Measurements from ENCODE around the gene SFXN3.

SFXN3 gene

DNA sequence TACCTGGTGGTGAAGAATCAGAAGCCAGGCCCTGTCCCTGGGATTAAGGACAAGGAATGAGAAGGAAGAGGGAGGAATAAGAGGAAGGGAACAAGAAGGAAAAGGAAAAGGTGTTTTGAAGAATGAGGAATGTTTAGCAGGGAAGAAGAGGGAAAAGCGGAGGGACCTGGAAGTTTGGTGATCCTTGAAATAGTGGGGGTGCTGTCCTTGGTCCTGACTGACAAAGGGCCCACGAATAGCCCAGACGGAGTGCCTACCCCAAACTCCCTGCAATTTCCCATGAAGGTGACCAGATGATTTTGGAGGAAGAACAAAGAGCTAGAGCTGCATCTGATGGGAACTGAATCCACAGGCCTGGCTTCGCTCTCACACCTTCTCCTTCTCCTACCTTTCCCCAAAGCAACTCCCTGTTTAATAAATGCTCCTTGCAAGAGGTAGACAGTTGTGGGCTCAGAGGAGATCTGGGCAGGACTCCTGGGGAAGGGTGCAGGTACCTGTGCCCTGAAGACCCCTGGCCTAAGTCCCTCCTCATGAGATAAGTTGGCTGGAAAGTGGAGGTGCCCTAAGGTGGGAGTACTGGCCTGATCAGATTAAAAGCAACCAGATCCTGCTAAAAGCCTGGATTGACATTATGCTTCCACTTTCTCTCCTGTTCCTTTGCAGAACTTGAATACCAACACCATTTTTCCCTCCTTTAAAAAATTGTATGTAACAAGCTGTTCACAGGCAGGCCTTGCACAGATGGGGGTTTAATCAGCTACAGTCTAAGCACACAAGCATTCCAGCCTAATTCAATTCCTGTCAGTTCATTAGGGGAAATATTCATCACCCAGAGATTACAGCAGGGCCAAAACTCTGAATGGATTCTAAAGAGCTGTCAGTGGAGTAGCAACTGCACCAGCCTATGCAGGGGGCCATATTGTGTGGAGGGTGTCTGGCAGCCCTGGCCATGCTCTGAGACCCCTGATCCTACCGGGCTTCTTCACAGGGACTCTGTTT, 50.2 kb downstream of the SFXN3 start:
- H2BK12ac ChIP-seq (ENCODE audit: low read length in 2 of 2), result no peak overlapping the region
- no peak overlapping the region for H3K18ac ChIP-seq (ENCODE audit: low read depth in 1 of 2, low read length in 2 of 2)
- H4K91ac ChIP-seq (ENCODE audit: low read length), result no peak overlapping the region
- no peak overlapping the region for H3K4ac ChIP-seq (ENCODE audit: low read depth in 1 of 2, low read length in 2 of 2)
- H3K23ac ChIP-seq (ENCODE audit: low read length in 2 of 2), result no peak overlapping the region
- no peak overlapping the region for H3K27ac ChIP-seq (ENCODE audit: low read length, poor library complexity, severe bottlenecking)
- H2AK5ac ChIP-seq (ENCODE audit: low read length, severe bottlenecking), result no peak overlapping the region
- WGBS, result 65% methylated on average over 2 of the region's 5 CpGs
- no peaks in the 10 kb centered on the region for H3K79me1 ChIP-seq (replicated peaks; ENCODE audit: low read length, poor library complexity, severe bottlenecking)
- no peaks in the 10 kb centered on the region for H3K9me3 ChIP-seq (ENCODE audit: control insufficient read depth, low read length)
- no peak overlapping the region for H2AFZ ChIP-seq (ENCODE audit: low read depth, low read length)
- H3K14ac ChIP-seq (ENCODE audit: low read length in 2 of 2), result no peak overlapping the region
- H2BK15ac ChIP-seq (ENCODE audit: low read depth, poor library complexity, severe bottlenecking), result no peak overlapping the region
- H3K36me3 ChIP-seq (ENCODE audit: control insufficient read depth in 1 of 2, insufficient read depth in 2 of 2, low read depth in 1 of 2, low read length in 2 of 2), result no peaks in the 10 kb centered on the region
- H2BK120ac ChIP-seq (ENCODE audit: low read depth, low read length), result no peak overlapping the region
- no peaks in the 10 kb centered on the region for H3K4me1 ChIP-seq (ENCODE audit: control insufficient read depth, insufficient read depth, low read depth, low read length)
- H4K8ac ChIP-seq (ENCODE audit: low read length), result no peak overlapping the region
- DNase-seq, result peak; percentile 28
- H3K9ac ChIP-seq (ENCODE audit: low read length), result no peak overlapping the region
- H3K4me3 ChIP-seq (ENCODE audit: insufficient read depth in 1 of 2, low read depth in 1 of 2, low read length in 2 of 2), result no peak overlapping the region
- H2BK5ac ChIP-seq (ENCODE audit: low read depth, low read length, poor library complexity, severe bottlenecking), result no peak overlapping the region
- peaks cover 63 to 73% of the 10 kb centered on the region in 2 experiments for H3K27me3 ChIP-seq (ENCODE audit: control insufficient read depth in 1 of 2, insufficient read depth in 1 of 2, low read length in 2 of 2)
- no peak overlapping the region for H3K4me2 ChIP-seq (ENCODE audit: low read length, poor library complexity, severe bottlenecking)

DNA sequence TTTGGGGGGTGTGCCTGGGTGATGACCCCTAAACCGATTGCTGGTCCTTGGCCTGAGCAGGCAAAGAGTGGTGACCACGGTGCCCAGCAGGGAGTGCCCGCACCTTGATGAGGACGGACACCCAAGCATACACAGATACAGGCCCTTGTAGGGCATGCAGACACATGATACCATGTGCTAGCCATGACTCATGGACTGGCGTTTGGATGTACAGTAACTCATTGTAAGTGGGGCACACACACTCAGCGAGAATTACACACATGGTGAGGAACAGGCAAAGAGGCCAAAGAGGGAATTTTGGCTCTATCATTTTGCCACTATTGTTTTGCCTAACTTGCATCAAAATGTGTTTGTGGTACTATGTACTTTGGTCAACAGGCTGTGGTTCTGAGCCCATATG, 54.8 kb downstream of the SFXN3 start:
- no peak overlapping the region for H2BK120ac ChIP-seq (ENCODE audit: low read depth, low read length)
- H3K4me1 ChIP-seq (ENCODE audit: control insufficient read depth, insufficient read depth, low read depth, low read length), result no peaks in the 10 kb centered on the region
- H3K18ac ChIP-seq (ENCODE audit: low read depth in 1 of 2, low read length in 2 of 2), result no peak overlapping the region
- no peak overlapping the region for H4K91ac ChIP-seq (ENCODE audit: low read length)
- H3K36me3 ChIP-seq (ENCODE audit: control insufficient read depth in 1 of 2, insufficient read depth in 2 of 2, low read depth in 1 of 2, low read length in 2 of 2), result no peaks in the 10 kb centered on the region
- no peak overlapping the region for H3K23ac ChIP-seq (ENCODE audit: low read length in 2 of 2)
- no peak overlapping the region for H2BK15ac ChIP-seq (ENCODE audit: low read depth, poor library complexity, severe bottlenecking)
- WGBS, result 61% methylated on average over 6 of the region's 6 CpGs
- H3K4me2 ChIP-seq (ENCODE audit: low read length, poor library complexity, severe bottlenecking), result no peak overlapping the region
- no peak overlapping the region for H3K9ac ChIP-seq (ENCODE audit: low read length)
- no peak overlapping the region for H2AK5ac ChIP-seq (ENCODE audit: low read length, severe bottlenecking)
- H2AFZ ChIP-seq (ENCODE audit: low read depth, low read length), result no peak overlapping the region
- no peak overlapping the region for H4K8ac ChIP-seq (ENCODE audit: low read length)
- no peak overlapping the region for H3K14ac ChIP-seq (ENCODE audit: low read length in 2 of 2)
- peaks cover 76 to 91% of the 10 kb centered on the region in 2 experiments for H3K27me3 ChIP-seq (ENCODE audit: control insufficient read depth in 1 of 2, insufficient read depth in 1 of 2, low read length in 2 of 2)
- H2BK12ac ChIP-seq (ENCODE audit: low read length in 2 of 2), result no peak overlapping the region
- DNase-seq, result no peak
- H3K4ac ChIP-seq (ENCODE audit: low read depth in 1 of 2, low read length in 2 of 2), result no peak overlapping the region
- H3K79me1 ChIP-seq (replicated peaks; ENCODE audit: low read length, poor library complexity, severe bottlenecking), result no peaks in the 10 kb centered on the region
- no peaks in the 10 kb centered on the region for H3K9me3 ChIP-seq (ENCODE audit: control insufficient read depth, low read length)
- no peak overlapping the region for H3K4me3 ChIP-seq (ENCODE audit: insufficient read depth in 1 of 2, low read depth in 1 of 2, low read length in 2 of 2)
- H3K27ac ChIP-seq (ENCODE audit: low read length, poor library complexity, severe bottlenecking), result no peak overlapping the region
- H2BK5ac ChIP-seq (ENCODE audit: low read depth, low read length, poor library complexity, severe bottlenecking), result no peak overlapping the region

DNA sequence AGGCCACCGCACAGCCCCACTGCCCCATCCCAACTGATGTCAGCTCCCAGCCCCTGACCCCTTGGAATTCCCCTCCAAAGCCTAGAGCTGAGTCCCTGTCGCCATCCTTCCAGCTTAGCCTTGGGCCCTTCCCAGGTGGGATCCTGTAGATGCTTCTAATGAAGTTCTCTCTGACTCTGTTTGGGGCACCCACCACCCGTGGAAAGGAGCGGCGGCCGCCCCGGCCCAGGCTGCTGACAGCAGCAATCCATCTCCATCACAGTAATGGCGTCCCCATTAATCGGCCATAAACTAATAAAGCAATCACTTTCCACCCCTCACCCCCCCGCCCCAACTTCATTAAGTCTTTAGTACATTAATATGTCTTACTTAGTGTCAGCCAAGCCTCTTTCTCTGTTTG, 56.3 kb downstream of the SFXN3 start:
- Histone ChIP-seq H3K4me2 (ENCODE audit: low read length, poor library complexity, severe bottlenecking) (no peak overlapping the region), H2AFZ (ENCODE audit: low read depth, low read length) (no peak overlapping the region), H3K27me3 (ENCODE audit: control insufficient read depth in 1 of 2, insufficient read depth in 1 of 2, low read length in 2 of 2) (peaks cover 70 to 95% of the 10 kb centered on the region in 2 experiments), H3K27ac (ENCODE audit: low read length, poor library complexity, severe bottlenecking) (no peak overlapping the region), H3K36me3 (ENCODE audit: control insufficient read depth in 1 of 2, insufficient read depth in 2 of 2, low read depth in 1 of 2, low read length in 2 of 2) (no peaks in the 10 kb centered on the region), H3K4ac (ENCODE audit: low read depth in 1 of 2, low read length in 2 of 2) (no peak overlapping the region), H3K79me1 (replicated peaks; ENCODE audit: low read length, poor library complexity, severe bottlenecking) (no peaks in the 10 kb centered on the region), H4K8ac (ENCODE audit: low read length) (no peak overlapping the region), H3K18ac (ENCODE audit: low read depth in 1 of 2, low read length in 2 of 2) (no peak overlapping the region), H3K9ac (ENCODE audit: low read length) (no peak overlapping the region), H2BK15ac (ENCODE audit: low read depth, poor library complexity, severe bottlenecking) (no peak overlapping the region), H2BK120ac (ENCODE audit: low read depth, low read length) (no peak overlapping the region), H3K4me1 (ENCODE audit: control insufficient read depth, insufficient read depth, low read depth, low read length) (no peaks in the 10 kb centered on the region), H3K9me3 (ENCODE audit: control insufficient read depth, low read length) (no peaks in the 10 kb centered on the region), H4K91ac (ENCODE audit: low read length) (no peak overlapping the region), H2BK12ac (ENCODE audit: low read length in 2 of 2) (no peak overlapping the region), H3K14ac (ENCODE audit: low read length in 2 of 2) (no peak overlapping the region), H2BK5ac (ENCODE audit: low read depth, low read length, poor library complexity, severe bottlenecking) (no peak overlapping the region), H2AK5ac (ENCODE audit: low read length, severe bottlenecking) (no peak overlapping the region), H3K23ac (ENCODE audit: low read length in 2 of 2) (no peak overlapping the region), H3K4me3 (ENCODE audit: insufficient read depth in 1 of 2, low read depth in 1 of 2, low read length in 2 of 2) (no peak overlapping the region)
- no peak for DNase-seq
- 65% methylated on average over 9 of the region's 10 CpGs for WGBS

DNA sequence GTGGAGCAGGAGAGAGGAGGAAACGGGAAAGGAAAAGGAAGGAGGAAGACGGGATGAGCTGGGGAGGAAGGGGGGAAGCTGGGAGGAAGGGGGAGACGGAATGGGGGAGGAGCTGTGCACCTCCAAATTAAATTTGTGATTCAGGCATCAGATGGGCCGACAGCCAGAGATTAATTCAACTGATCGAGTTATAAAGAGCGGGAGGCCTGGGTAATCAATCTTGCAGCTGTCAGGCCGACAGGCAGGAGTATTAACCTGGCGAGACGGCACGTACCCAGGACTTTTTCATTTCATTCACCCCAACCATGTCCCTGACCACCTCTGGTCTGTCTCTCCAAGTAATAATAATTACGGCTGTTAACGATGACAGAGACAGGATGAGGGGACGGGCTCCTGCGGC, 56.9 kb downstream of the SFXN3 start:
- no peak overlapping the region for H3K4me2 ChIP-seq (ENCODE audit: low read length, poor library complexity, severe bottlenecking)
- no peak overlapping the region for H2BK5ac ChIP-seq (ENCODE audit: low read depth, low read length, poor library complexity, severe bottlenecking)
- no peak overlapping the region for H3K4ac ChIP-seq (ENCODE audit: low read depth in 1 of 2, low read length in 2 of 2)
- H3K18ac ChIP-seq (ENCODE audit: low read depth in 1 of 2, low read length in 2 of 2), result no peak overlapping the region
- H3K27ac ChIP-seq (ENCODE audit: low read length, poor library complexity, severe bottlenecking), result no peak overlapping the region
- no peaks in the 10 kb centered on the region for H3K4me1 ChIP-seq (ENCODE audit: control insufficient read depth, insufficient read depth, low read depth, low read length)
- no peak overlapping the region for H4K8ac ChIP-seq (ENCODE audit: low read length)
- 80% methylated on average over 14 of the region's 14 CpGs for WGBS
- H2BK12ac ChIP-seq (ENCODE audit: low read length in 2 of 2), result no peak overlapping the region
- H4K91ac ChIP-seq (ENCODE audit: low read length), result no peak overlapping the region
- no peak overlapping the region for H3K23ac ChIP-seq (ENCODE audit: low read length in 2 of 2)
- no peaks in the 10 kb centered on the region for H3K36me3 ChIP-seq (ENCODE audit: control insufficient read depth in 1 of 2, insufficient read depth in 2 of 2, low read depth in 1 of 2, low read length in 2 of 2)
- no peak overlapping the region for H2BK15ac ChIP-seq (ENCODE audit: low read depth, poor library complexity, severe bottlenecking)
- no peaks in the 10 kb centered on the region for H3K79me1 ChIP-seq (replicated peaks; ENCODE audit: low read length, poor library complexity, severe bottlenecking)
- H3K9me3 ChIP-seq (ENCODE audit: control insufficient read depth, low read length), result no peaks in the 10 kb centered on the region
- no peak overlapping the region for H2BK120ac ChIP-seq (ENCODE audit: low read depth, low read length)
- no peak overlapping the region for H2AK5ac ChIP-seq (ENCODE audit: low read length, severe bottlenecking)
- H3K27me3 ChIP-seq (ENCODE audit: control insufficient read depth in 1 of 2, insufficient read depth in 1 of 2, low read length in 2 of 2), result peaks cover 66 to 95% of the 10 kb centered on the region in 2 experiments
- H3K14ac ChIP-seq (ENCODE audit: low read length in 2 of 2), result no peak overlapping the region
- H3K4me3 ChIP-seq (ENCODE audit: insufficient read depth in 1 of 2, low read depth in 1 of 2, low read length in 2 of 2), result no peak overlapping the region
- no peak overlapping the region for H3K9ac ChIP-seq (ENCODE audit: low read length)
- no peak overlapping the region for H2AFZ ChIP-seq (ENCODE audit: low read depth, low read length)
- no peak for DNase-seq

All from mesenchymal stem cell (in vitro differentiated cells and primary cell).